ENCODE results near the gene MAGI1. TPM values are rescaled to one million over a fixed set of nuclear protein-coding genes. Genes with fewer than 3 reads are reported as not detected.

MAGI1 gene
- total RNA-seq, 1 experiment from 2014 or later, result 38.6 TPM

- DNase-seq (ENCODE audit: low read depth, low spot score), result no peak
- ChIA-PET RAD21 (ENCODE audit: low non-redundant PET in 1 of 2, low total read pairs in 2 of 2, uncharacterized antibody in 2 of 2, unreplicated experiment in 2 of 2) (no interaction called here), POLR2A (no interaction called here), CTCF (no interaction called here)
- Histone ChIP-seq H3K79me2 (ENCODE audit: insufficient read depth, low read length) (no peaks in the 10 kb centered on the region), H3K4me3 (replicated peaks in 1 of 2; ENCODE audit: low read depth in 1 of 2, low read length in 2 of 2) (no peak overlapping the region), H3K9me2 (ENCODE audit: insufficient read depth) (no peaks in the 10 kb centered on the region), H3K4me2 (ENCODE audit: low read length) (no peak overlapping the region), H3K9me3 (ENCODE audit: control insufficient read depth in 1 of 2, insufficient read depth in 1 of 2, low read depth in 1 of 2, low read length in 2 of 2) (no peaks in the 10 kb centered on the region), H2AFZ (ENCODE audit: low read depth, low read length, poor library complexity, severe bottlenecking) (no peak overlapping the region), H3K4me1 (ENCODE audit: control insufficient read depth in 1 of 2, insufficient read depth in 2 of 2, low read length in 2 of 2) (no peaks in the 10 kb centered on the region), H3K27me3 (ENCODE audit: insufficient read depth, low read length) (no peaks in the 10 kb centered on the region), H4K20me1 (ENCODE audit: insufficient read depth) (no peaks in the 10 kb centered on the region), H3K27ac (ENCODE audit: low read depth, low read length) (no peak overlapping the region), H3K9ac (ENCODE audit: low read length) (no peak overlapping the region), H3K36me3 (ENCODE audit: control insufficient read depth in 1 of 2, insufficient read depth in 2 of 2, low read length in 2 of 2) (no peaks in the 10 kb centered on the region)
- no TSS peak for BruUV-seq (replicated peaks)
- no peak for ATAC-seq
- intact Hi-C loops (cut with micrococcal nuclease), result no loop called here
- TF ChIP-seq JUND (IDR thresholded peaks at IDR 0.05), result no peak
- no peak for TF ChIP-seq SRF (IDR thresholded peaks at IDR 0.05; ENCODE audit: low read depth)
- TF ChIP-seq SP1 (IDR thresholded peaks at IDR 0.05; ENCODE audit: low read depth), result no peak
- no peak for TF ChIP-seq EZH2phosphoT487 (IDR thresholded peaks at IDR 0.05; ENCODE audit: borderline replicate concordance)
- TF ChIP-seq, protein P1, sequence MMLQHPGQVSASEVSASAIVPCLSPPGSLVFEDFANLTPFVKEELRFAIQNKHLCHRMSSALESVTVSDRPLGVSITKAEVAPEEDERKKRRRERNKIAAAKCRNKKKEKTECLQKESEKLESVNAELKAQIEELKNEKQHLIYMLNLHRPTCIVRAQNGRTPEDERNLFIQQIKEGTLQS (IDR thresholded peaks at IDR 0.05), result no peak
- no peak for TF ChIP-seq ELF1 (IDR thresholded peaks at IDR 0.05; ENCODE audit: borderline replicate concordance, low read depth)
- TF ChIP-seq MAX (IDR thresholded peaks at IDR 0.05), result no peak
These were observed 420.1 kb downstream of the MAGI1 start for GRCh38 chr3:65618599-65618998.

DNA sequence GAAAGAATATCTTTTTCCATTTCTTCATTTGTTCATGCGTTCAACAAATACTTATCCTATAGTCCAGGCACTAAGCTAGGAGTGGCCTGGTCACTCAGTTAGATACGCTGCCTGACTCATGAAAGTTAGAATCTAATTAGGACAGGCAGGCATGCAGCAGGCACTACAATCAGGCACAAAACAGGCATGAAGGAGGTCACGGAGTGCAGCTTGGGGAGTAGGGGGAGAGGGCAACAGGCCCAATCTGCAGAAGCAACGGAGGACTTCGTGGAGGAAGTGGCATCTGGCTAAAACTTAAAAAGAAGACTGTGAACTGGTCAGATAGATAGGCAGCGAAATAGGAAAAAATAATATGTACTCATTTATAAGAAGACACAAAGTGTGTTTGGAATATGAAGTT is 420.9 kb downstream of the MAGI1 start:
- no peaks in the 10 kb centered on the region for H4K20me1 ChIP-seq (ENCODE audit: insufficient read depth)
- DNase-seq (ENCODE audit: low read depth, low spot score) (no peak), ATAC-seq (no peak)
- no TSS peak for BruUV-seq (replicated peaks)
- CTCF ChIA-PET, result no interaction called here
- H3K4me2 ChIP-seq (ENCODE audit: low read length), result no peak overlapping the region
- RAD21 ChIA-PET (ENCODE audit: low non-redundant PET in 1 of 2, low total read pairs in 2 of 2, uncharacterized antibody in 2 of 2, unreplicated experiment in 2 of 2), result no interaction called here
- H2AFZ ChIP-seq (ENCODE audit: low read depth, low read length, poor library complexity, severe bottlenecking), result no peak overlapping the region
- no peaks in the 10 kb centered on the region for H3K27me3 ChIP-seq (ENCODE audit: insufficient read depth, low read length)
- H3K4me1 ChIP-seq (ENCODE audit: control insufficient read depth in 1 of 2, insufficient read depth in 2 of 2, low read length in 2 of 2), result no peaks in the 10 kb centered on the region
- H3K79me2 ChIP-seq (ENCODE audit: insufficient read depth, low read length), result no peaks in the 10 kb centered on the region
- intact Hi-C loops (cut with micrococcal nuclease), result no loop called here
- H3K27ac ChIP-seq (ENCODE audit: low read depth, low read length), result no peak overlapping the region
- no peaks in the 10 kb centered on the region for H3K9me2 ChIP-seq (ENCODE audit: insufficient read depth)
- H3K9me3 ChIP-seq (ENCODE audit: control insufficient read depth in 1 of 2, insufficient read depth in 1 of 2, low read depth in 1 of 2, low read length in 2 of 2), result no peaks in the 10 kb centered on the region
- no peak overlapping the region for H3K9ac ChIP-seq (ENCODE audit: low read length)
- no peaks in the 10 kb centered on the region for H3K36me3 ChIP-seq (ENCODE audit: control insufficient read depth in 1 of 2, insufficient read depth in 2 of 2, low read length in 2 of 2)
- POLR2A ChIA-PET, result no interaction called here
- no peak overlapping the region for H3K4me3 ChIP-seq (replicated peaks in 1 of 2; ENCODE audit: low read depth in 1 of 2, low read length in 2 of 2)
- TF ChIP-seq, protein P2, sequence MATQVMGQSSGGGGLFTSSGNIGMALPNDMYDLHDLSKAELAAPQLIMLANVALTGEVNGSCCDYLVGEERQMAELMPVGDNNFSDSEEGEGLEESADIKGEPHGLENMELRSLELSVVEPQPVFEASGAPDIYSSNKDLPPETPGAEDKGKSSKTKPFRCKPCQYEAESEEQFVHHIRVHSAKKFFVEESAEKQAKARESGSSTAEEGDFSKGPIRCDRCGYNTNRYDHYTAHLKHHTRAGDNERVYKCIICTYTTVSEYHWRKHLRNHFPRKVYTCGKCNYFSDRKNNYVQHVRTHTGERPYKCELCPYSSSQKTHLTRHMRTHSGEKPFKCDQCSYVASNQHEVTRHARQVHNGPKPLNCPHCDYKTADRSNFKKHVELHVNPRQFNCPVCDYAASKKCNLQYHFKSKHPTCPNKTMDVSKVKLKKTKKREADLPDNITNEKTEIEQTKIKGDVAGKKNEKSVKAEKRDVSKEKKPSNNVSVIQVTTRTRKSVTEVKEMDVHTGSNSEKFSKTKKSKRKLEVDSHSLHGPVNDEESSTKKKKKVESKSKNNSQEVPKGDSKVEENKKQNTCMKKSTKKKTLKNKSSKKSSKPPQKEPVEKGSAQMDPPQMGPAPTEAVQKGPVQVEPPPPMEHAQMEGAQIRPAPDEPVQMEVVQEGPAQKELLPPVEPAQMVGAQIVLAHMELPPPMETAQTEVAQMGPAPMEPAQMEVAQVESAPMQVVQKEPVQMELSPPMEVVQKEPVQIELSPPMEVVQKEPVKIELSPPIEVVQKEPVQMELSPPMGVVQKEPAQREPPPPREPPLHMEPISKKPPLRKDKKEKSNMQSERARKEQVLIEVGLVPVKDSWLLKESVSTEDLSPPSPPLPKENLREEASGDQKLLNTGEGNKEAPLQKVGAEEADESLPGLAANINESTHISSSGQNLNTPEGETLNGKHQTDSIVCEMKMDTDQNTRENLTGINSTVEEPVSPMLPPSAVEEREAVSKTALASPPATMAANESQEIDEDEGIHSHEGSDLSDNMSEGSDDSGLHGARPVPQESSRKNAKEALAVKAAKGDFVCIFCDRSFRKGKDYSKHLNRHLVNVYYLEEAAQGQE (IDR thresholded peaks at IDR 0.05; ENCODE audit: low read depth), result no peak
- TF ChIP-seq ZNF274 (IDR thresholded peaks at IDR 0.05; ENCODE audit: low read depth, low read length) (no peak), JUND (IDR thresholded peaks at IDR 0.05) (no peak), YY1 (IDR thresholded peaks at IDR 0.05; ENCODE audit: extremely low read depth, insufficient replicate concordance, low read depth, low read length) (no peak), SRF (IDR thresholded peaks at IDR 0.05; ENCODE audit: low read depth) (no peak), CTCF (IDR thresholded peaks at IDR 0.05 in 2 of 3, conservative IDR thresholded peaks at IDR 0.05 in 1 of 3; ENCODE audit: borderline replicate concordance in 1 of 3, insufficient read depth in 1 of 3, low read depth in 2 of 3, low read length in 2 of 3) (no peak), EGR1 (IDR thresholded peaks at IDR 0.05; ENCODE audit: low read depth) (no peak), RAD21 (IDR thresholded peaks at IDR 0.05; ENCODE audit: low read depth) (no peak), ZFX (IDR thresholded peaks at IDR 0.05) (no peak), ELF1 (IDR thresholded peaks at IDR 0.05; ENCODE audit: borderline replicate concordance, low read depth) (no peak), SIN3A (IDR thresholded peaks at IDR 0.05; ENCODE audit: low read depth) (no peak), TCF7L2 (IDR thresholded peaks at IDR 0.05; ENCODE audit: borderline replicate concordance, extremely low read depth, insufficient read depth, insufficient read length) (no peak)
- TF ChIP-seq, protein P1 (IDR thresholded peaks at IDR 0.05), result no peak
